Tibial nerve (tissue), 4 donors: ENCODE data around the gene ANAPC7. TPM values are rescaled to one million over a fixed set of nuclear protein-coding genes. Genes with fewer than 3 reads are reported as not detected.
"Not testable (repeated sequence)": the region's sequence is repeated elsewhere in the genome, so short reads cannot be mapped to it uniquely, and the experiment has no call there.

Source experiments
- DNase-seq, 2 donors: peaks; one replicate each; pipeline ENCODE4 v3.0.0-alpha.2; 2019; ENCODE audit warnings: low spot score in 2 of 2
- H3K27ac ChIP-seq, 4 donors: fragments of 200-600 bp; sonication (generic) in 3 of 4; one replicate each; pipeline ENCODE4 v1.5.1; 2017 to 2019; ENCODE audit warnings: mild to moderate bottlenecking in 1 of 4
- H3K27me3 ChIP-seq, 2 donors: fragments of 200-600 bp; sonication (generic) in 1 of 2; one replicate each; pipeline versions ENCODE4 v1.5.1 to v1.6.0; 2017 to 2019
- H3K36me3 ChIP-seq, 3 donors: fragments of 200-600 bp; sonication (generic); one replicate each; pipeline ENCODE4 v1.5.1; 2018 to 2019
- H3K4me1 ChIP-seq, 4 donors: fragments of 200-600 bp; sonication (generic) in 3 of 4; one replicate each; pipeline ENCODE4 v1.5.1; 2017 to 2019
- H3K4me3 ChIP-seq, 4 donors: fragments of 200-600 bp; sonication (generic) in 3 of 4; one replicate each; pipeline ENCODE4 v1.5.1; 2017 to 2019; ENCODE audit warnings: mild to moderate bottlenecking in 1 of 4, moderate library complexity in 1 of 4
- H3K9me3 ChIP-seq, 4 donors: fragments of 200-600 bp; sonication (generic) in 3 of 4; one replicate each; pipeline ENCODE4 v1.5.1; 2017 to 2019
- EP300 ChIP-seq, 2 donors: sonication (generic); formaldehyde crosslinking; IDR thresholded peaks; one replicate each; pipeline ENCODE4 v1.6.1; 2017; ENCODE audit warnings: antibody characterized with exemption in 2 of 2, mild to moderate bottlenecking in 1 of 2
- POLR2A ChIP-seq, 2 donors: fragments of 450-650 bp; IDR thresholded peaks; one replicate each; pipeline ENCODE4 v1.6.1; 2017; ENCODE audit warnings: antibody characterized with exemption in 2 of 2, mild to moderate bottlenecking in 2 of 2, moderate library complexity in 2 of 2
- WGBS, 2 donors: methylation state at CpG; one replicate each; pipeline ENCODE4 v1.1.5; 2018; 5-methylcytosine and 5-hydroxymethylcytosine counted together
- total RNA-seq, 4 donors: library from RNA; depleted of rRNA; stranded (reverse); fragments of >200 nt; gene quantifications; one replicate each; pipeline ENCODE4 v1.1.0, GENCODE V29; 2016
- TF ChIP-seq, protein P1 (sequence below), 5 experiments: fragments of 200-600 bp in 3 of 5; fragments of 450-650 bp in 2 of 5; sonication (generic) in 3 of 5; IDR thresholded peaks; one replicate each; pipeline ENCODE4 v1.5.1; 2016 to 2019; ENCODE audit warnings: antibody characterized with exemption in 5 of 5, mild to moderate bottlenecking in 3 of 5, moderate library complexity in 2 of 5

ANAPC7 gene
- total RNA-seq, 4 donors from 2014 or later, result 26.3 to 46.7 (median 39.2) TPM

- DNase-seq, result no peak
- Histone ChIP-seq H3K4me1 (no peaks in the 10 kb centered on the region), H3K9me3 (no peaks in the 10 kb centered on the region), H3K4me3 (no peak overlapping the region), H3K36me3 (no peaks in the 10 kb centered on the region), H3K27me3 (peaks cover 0 to 16% of the 10 kb centered on the region in 2 donors), H3K27ac (no peak overlapping the region)
- 58 to 76% methylated on average over 3 of the region's 3 CpGs for WGBS, 2 donors
- TF ChIP-seq POLR2A (IDR thresholded peaks at IDR 0.05), result no peak
- TF ChIP-seq, protein P1, sequence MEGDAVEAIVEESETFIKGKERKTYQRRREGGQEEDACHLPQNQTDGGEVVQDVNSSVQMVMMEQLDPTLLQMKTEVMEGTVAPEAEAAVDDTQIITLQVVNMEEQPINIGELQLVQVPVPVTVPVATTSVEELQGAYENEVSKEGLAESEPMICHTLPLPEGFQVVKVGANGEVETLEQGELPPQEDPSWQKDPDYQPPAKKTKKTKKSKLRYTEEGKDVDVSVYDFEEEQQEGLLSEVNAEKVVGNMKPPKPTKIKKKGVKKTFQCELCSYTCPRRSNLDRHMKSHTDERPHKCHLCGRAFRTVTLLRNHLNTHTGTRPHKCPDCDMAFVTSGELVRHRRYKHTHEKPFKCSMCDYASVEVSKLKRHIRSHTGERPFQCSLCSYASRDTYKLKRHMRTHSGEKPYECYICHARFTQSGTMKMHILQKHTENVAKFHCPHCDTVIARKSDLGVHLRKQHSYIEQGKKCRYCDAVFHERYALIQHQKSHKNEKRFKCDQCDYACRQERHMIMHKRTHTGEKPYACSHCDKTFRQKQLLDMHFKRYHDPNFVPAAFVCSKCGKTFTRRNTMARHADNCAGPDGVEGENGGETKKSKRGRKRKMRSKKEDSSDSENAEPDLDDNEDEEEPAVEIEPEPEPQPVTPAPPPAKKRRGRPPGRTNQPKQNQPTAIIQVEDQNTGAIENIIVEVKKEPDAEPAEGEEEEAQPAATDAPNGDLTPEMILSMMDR (IDR thresholded peaks at IDR 0.05), result no peak
- TF ChIP-seq EP300 (IDR thresholded peaks at IDR 0.05), result no peak
Measured at GRCh38 chr12:110421159-110421661, 17.7 kb upstream of the ANAPC7 start.

- H3K27ac ChIP-seq, H3K36me3 ChIP-seq, H3K9me3 ChIP-seq, DNase-seq, H3K4me1 ChIP-seq, H3K4me3 ChIP-seq: not testable (repeated sequence)
- H3K27me3 ChIP-seq, result peaks cover 0 to 18% of the 10 kb centered on the region in 2 donors
- WGBS, 2 donors, result 93 to 100% methylated on average over 1 of the region's 1 CpG
Measured at GRCh38 chr12:110420644-110421043, 17.1 kb upstream of the ANAPC7 start.

DNA sequence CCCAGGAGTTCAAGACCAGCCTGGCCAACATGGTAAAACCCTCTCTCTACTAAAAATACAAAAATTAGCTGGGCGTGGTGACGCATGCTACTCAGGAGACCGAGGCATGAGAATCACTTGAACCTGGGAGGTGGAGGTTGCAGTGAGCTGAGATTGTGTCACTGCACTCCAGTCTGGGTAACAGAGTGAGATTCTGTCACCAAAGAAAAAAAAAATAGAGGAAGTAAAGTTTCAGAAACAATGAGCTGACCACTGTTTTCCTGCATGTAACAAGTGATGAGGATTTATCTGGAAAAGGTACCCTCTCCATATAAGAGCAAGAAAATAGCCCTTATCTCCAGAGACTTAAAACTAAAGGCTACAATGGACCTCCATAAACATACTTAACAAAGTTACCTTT lies 13.6 kb upstream of the ANAPC7 start:
- not testable (repeated sequence) for H3K9me3 ChIP-seq, H3K27ac ChIP-seq, H3K36me3 ChIP-seq, H3K4me1 ChIP-seq, DNase-seq, H3K4me3 ChIP-seq
- WGBS, 2 donors, result 85 to 88% methylated on average over 3 of the region's 3 CpGs
- H3K27me3 ChIP-seq, result peaks cover 0 to 18% of the 10 kb centered on the region in 2 donors

- not testable (repeated sequence) for H3K4me1 ChIP-seq, H3K4me3 ChIP-seq, H3K9me3 ChIP-seq, H3K36me3 ChIP-seq, H3K27ac ChIP-seq, H3K27me3 ChIP-seq, DNase-seq
- 85 to 87% methylated on average over 6 of the region's 6 CpGs for WGBS, 2 donors
Measured at GRCh38 chr12:110410086-110410485, 6.6 kb upstream of the ANAPC7 start.

GRCh38 chr12:110405126-110405662 lies 1.7 kb upstream of the ANAPC7 start:
- not testable (repeated sequence) for DNase-seq, H3K27me3 ChIP-seq, H3K9me3 ChIP-seq, H3K4me3 ChIP-seq, H3K27ac ChIP-seq
- Histone ChIP-seq H3K36me3 (peaks cover 0 to 13% (median 0%) of the 10 kb centered on the region in 3 donors), H3K4me1 (peaks cover 0 to 22% (median 7%) of the 10 kb centered on the region in 4 donors)
- WGBS, 2 donors, result 88% methylated on average over 16 of the region's 16 CpGs

- WGBS, 2 donors, result 18 to 21% methylated on average over 21 of the region's 21 CpGs
Measured at GRCh38 chr12:110403976-110404682, 621 bp upstream of the ANAPC7 start.

DNA sequence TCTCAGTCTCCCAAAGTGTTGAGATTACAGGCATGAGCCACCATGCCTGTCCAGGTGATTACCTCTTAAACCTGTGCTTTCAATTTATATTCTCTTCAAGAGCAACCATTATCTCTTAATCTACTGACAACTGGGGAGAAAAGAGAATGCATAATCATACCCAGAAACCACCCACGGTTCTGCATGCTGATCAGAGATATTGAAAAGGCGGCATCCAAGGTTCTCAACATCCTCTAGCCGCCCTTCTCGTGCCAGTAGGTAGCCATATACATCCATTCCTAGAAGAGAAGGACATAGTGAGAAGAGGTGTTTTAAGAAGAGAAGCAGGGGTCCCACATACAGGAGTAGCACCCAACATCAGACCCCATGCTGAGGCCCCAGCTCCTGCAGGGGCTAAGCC lies 20.8 kb downstream of the ANAPC7 start:
- Histone ChIP-seq H3K4me3 (no peak overlapping the region), H3K4me1 (no peaks in the 10 kb centered on the region), H3K9me3 (no peaks in the 10 kb centered on the region), H3K27ac (no peak overlapping the region), H3K27me3 (no peaks in the 10 kb centered on the region), H3K36me3 (peaks cover 0 to 97% (median 42%) of the 10 kb centered on the region in 3 donors)
- WGBS, 2 donors, result 97% methylated on average over 4 of the region's 4 CpGs
- no peak for DNase-seq
- TF ChIP-seq, protein P1 (IDR thresholded peaks at IDR 0.05), result no peak
- no peak for TF ChIP-seq POLR2A (IDR thresholded peaks at IDR 0.05)
- no peak for TF ChIP-seq EP300 (IDR thresholded peaks at IDR 0.05)

More at GRCh38 chr12:110403976-110404682, 621 bp upstream of the ANAPC7 start:
- peak; percentile 44 to 49 for DNase-seq
- Histone ChIP-seq H3K27ac (peak overlapping the region; percentile 91 to 97 (median 94)), H3K4me1 (peaks cover 0 to 22% (median 7%) of the 10 kb centered on the region in 4 donors), H3K27me3 (no peaks in the 10 kb centered on the region), H3K9me3 (no peaks in the 10 kb centered on the region), H3K4me3 (peak overlapping the region; percentile 58 to 86 (median 68)), H3K36me3 (peaks cover 0 to 18% (median 0%) of the 10 kb centered on the region in 3 donors)
- TF ChIP-seq, protein P1 (IDR thresholded peaks at IDR 0.05), result peak in 1 of 5 experiments; percentile 0
- TF ChIP-seq POLR2A (IDR thresholded peaks at IDR 0.05), result no peak
